GM21786 (cell line): ENCODE measurements around the gene PCNT.
"Not testable (repeated sequence)": the region's sequence is repeated elsewhere in the genome, so short reads cannot be mapped to it uniquely, and the experiment has no call there.

Experiments
- ATAC-seq: cut with Tn5 transposase; IDR thresholded peaks from one replicate; pipeline ENCODE4 v1.9.1; 2021; ENCODE audit not compliant: unreplicated experiment

PCNT gene

DNA sequence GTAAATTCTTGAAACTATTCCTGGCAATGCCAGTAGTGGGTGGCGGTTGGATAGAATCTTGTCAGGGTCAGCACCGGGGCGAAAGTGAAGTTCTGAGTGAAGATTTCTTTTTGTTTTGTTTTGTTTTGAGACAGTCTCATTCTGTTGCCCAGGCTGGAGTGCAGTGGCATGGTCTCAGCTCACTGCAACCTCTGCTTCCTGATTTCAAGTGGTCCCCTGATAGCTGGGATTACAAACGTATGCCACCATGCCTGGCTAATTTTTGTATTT is 33.3 kb downstream of the PCNT start:
- peak; percentile 33 for ATAC-seq

DNA sequence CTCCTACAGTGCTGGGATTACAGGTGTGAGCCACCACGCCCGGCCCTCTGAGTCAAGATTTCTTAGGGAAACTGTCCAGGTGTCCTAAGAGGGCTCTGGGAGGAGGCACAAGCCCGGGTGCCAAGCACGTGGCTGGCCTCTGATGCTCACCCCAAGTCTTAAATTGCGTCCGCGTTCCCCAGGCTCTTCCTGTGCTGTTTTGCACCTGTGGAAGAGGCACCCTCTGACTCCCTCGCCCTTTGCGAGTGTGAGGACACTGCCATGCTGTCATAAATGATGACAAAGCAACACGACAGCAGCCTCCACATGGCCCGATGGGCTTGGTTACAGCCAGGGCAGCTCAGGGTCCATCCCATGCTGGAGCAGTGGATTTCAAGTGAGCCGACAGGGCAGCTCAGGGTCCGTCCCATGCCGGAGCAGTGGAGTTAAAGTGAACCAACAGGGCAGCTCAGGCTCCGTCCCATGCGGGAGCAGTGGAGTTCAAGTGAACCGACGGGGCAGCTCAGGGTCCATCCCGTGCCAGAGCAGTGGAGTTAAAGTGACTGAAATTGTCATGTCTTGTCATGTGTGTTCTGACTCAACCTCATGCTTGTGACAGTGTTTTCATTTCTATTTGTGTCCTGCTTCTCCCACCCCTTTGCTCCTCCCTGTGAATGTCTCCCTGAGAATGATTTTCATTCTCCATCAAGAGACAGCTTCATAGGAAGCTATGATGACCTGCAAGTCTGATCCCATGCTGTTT is 33.9 kb downstream of the PCNT start:
- no peak for ATAC-seq

DNA sequence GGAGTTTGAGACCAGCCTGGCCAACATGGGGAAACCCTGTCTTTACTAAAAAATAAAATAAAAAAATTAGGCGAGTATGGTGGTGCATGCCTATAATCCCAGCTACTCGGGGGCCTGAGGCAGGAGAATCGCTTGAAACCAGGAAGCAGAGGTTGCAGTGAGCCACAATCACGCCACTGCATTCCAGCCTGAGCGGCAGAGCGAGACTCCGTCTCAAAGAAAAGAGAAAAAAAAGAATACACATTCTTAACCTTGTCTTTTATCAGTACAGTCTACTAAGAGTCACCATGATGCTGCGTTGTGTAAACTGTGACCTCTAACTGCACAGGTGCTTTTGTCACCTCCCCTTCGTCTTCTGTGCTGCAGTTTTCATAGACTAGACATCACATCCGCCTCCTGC is 37.2 kb downstream of the PCNT start:
- ATAC-seq: no peak

DNA sequence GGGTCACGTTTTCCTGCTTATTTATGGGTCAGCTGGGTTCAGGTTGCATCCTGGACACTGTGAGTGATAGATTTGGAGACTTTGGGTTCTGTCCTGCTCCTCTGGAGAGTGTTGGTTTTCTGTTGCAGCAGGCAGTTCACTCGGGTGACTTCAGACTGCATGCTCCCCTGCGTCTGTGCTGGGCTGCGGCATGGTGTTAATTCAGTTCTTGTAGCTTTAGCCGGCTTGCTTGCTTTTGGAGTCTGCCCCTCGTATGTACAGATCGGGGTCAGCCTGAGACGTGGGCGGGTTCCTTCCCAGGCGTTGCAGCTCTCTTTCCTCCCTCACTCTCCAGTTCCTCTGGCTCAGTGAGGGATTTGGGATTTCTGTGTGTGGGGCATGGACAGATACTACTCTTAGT is 38.0 kb downstream of the PCNT start:
- no peak for ATAC-seq

DNA sequence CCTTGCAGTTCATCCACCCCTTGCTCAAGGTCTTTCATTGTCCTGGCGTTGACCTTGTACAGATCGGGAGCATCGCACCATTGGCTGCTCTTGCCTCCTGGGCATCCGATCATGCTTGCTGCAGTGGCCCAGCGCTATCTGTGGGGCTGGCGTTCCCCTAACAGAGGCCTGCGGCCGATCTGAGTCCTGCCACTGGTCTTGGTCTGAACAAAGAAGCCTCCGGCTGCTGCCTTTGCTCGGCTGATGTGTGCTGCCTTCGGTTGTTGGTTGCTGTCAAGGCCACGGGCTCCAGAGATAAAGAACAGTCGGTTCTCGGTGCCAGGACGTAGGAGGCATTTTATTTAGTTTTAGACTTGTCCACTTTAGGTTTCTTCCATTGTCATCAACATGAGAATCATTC is 39.0 kb downstream of the PCNT start:
- ATAC-seq: no peak

DNA sequence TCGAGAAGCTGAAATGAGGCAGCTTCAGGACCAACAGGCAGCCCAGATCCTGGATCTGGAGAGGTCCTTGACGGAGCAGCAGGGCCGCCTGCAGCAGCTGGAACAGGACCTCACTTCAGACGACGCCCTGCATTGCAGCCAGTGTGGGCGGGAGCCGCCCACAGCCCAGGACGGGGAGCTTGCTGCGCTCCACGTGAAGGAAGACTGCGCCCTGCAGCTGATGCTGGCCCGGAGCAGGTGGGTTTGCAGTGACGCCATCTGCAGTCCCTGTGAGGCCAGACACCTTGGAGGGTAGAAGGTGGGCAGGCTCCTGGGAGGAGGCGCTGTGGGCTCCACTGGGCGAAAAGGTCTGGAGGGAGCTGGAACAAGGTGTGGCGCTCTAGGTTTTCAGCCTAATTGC is 39.7 kb downstream of the PCNT start:
- no peak for ATAC-seq

DNA sequence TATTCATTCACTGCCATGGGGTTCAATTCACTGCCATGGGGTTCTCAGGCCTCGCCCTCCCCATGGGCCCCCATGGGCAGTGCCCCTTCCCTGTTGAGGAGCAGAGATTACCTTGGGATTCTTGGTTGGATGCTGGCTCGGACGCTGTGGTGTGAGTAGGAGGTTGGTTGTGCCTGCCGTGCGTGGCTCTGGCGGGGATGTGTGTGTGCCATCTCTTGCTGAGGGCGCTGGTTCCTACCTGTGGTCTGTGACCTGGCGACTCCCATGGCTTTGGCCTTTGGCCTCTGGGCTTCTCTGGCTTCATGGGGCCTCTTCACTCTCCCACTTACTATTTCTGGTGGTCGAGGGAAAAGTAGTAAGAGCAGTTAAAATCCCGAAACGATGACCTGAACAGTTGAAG is 42.1 kb downstream of the PCNT start:
- no peak for ATAC-seq

DNA sequence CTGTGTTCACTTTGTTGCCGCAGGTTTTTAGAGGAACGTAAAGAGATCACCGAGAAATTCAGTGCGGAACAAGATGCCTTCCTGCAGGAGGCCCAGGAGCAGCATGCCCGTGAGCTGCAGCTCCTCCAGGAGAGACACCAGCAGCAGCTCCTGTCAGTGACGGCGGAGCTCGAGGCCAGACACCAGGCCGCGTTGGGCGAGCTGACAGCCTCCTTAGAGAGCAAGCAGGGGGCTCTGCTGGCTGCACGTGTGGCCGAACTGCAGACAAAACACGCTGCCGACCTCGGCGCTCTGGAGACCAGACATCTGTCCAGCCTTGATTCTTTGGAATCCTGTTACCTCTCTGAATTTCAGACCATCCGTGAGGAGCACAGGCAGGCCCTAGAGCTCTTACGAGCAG is 42.6 kb downstream of the PCNT start:
- ATAC-seq: no peak

DNA sequence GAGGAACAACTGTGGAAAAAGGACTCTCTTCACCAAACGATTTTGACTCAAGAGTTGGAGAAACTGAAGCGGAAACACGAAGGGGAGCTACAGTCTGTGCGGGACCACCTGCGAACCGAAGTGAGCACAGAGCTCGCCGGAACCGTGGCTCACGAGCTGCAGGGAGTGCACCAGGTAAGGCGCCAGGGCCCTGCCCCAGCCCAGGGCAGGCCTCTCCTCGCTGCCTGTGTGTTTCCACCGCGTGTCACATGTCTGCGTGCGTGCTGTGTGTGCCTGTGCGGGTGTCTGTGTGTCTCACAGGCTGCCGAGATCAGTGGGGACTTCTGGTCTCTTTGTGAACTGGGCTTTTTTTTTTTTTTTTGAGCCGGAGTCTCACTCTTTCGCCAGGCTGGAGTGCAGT is 43.0 kb downstream of the PCNT start:
- no peak for ATAC-seq

DNA sequence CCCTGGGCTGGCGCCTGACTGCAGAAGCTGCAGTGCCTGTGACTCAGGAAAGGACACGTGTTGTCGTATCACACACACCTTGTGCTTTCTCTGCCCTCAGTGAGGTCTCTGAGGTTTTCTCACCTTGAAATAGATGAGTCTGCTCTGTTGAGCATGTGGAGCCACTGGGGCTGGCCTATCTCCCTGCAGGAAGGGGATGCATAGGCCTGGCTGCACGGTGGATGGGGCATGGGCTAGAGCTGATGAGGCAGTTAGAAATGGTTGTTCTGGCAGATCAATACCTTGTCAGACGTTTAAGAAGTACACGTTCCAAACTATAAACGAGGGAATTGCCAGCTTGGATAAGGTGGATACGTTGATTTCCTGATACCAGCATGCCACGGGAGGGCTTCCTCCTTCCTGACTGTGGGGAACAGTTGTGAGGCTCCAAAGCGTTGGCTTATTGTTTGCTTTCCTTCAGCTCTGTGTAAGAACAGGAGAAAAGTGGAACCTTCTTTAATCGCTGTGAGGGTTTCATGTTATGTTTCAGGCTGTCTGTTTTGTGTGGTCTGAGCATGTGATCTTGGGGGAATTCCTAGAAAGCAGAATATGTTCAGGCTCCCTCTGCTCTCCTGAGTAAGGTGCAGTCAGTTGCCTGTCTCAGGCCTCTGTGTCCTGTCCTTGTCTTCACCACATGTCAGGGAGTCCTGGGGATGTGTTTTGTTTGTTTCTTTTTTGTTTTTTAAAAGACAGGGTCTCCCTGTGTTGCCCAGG is 44.8 kb downstream of the PCNT start:
- peak; percentile 63 for ATAC-seq

DNA sequence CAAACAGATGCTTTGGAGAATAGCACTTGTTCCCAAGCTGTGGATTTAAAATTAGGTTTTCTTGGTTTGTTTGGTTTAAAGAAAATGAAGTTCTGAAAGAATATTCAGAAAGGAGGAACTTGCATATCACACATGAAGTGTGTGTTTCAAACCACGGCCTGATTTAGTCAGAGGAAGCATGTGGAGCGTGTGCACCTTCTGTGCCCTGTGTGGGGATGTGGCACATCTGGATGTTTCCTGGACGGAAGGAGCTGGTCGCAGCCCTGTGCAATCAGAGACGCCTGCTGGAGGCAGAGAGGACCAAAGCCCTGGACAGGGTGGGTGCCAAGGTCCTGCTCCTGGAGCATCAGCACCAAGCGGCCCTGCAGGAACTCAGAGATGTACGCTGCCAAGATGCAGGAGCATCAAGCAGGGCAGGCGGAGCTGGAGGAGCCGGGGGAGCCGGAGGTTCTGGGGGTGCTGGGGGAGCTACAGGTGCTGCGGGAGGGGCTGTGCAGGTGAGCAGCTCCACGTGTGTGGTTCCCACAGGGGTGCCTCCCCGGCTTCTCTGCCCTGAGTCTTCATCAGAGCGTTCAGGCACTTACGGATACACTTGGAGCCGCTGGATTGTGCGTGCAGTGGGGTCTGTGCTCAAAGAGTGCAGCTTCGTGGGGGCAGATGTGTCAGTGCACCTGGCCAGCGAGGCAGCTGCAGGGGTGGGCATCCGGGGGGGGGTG is 45.7 kb downstream of the PCNT start:
- no peak for ATAC-seq

DNA sequence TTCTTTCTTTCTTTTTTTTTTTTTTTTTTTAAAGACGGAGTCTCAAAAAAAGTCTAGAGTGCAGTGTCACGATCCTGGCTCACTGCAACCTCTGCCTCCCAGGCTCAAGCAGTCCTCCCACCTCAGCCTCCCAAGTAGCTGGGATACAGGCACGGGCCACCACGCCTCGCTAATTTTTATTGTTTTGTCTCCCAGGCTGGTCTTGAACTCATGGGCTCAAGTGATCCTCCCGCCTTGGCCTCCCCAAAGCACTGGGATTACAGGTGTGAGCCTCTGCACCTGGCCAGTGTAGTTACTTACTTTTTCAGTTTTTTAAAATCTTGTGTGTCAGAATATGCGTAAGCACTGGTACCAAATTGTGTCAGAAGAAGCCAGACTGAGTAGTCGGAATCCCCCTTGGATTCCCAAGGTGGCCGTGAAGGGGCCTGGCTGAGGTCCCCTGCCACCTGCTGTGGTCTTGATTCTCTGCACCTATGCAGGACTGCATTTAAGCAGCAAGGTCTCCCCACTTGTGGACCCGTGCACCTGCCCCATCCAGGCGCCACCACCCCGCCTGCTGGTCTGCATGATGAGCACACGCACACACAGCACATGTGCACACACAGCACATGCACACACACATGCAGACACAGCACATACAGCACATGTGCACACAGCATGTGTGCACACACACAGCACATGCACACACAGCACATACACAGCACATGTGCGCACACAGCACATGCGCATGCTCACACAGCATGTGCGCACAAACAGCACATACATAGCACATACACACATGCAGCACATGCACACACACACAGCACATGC is 47.5 kb downstream of the PCNT start:
- ATAC-seq: no peak

DNA sequence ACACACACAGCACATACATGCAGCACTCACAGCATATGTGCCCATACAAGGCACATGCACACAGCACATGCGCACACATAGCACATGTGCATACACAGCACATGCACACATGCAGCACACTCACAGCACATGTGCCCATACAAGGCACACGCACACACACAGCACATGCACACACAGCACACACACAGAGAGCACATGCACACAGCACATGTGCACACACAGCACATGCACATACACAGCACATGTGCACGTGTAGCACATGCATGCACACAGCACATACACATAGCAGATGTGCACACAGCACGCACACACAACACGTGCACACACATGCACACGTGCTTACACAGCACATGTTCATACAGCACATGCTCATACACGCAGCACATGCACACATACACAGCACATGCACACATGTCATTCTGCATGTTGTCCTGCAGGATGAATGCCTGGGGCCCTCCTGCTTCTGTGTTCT is 48.1 kb downstream of the PCNT start:
- ATAC-seq: no peak

DNA sequence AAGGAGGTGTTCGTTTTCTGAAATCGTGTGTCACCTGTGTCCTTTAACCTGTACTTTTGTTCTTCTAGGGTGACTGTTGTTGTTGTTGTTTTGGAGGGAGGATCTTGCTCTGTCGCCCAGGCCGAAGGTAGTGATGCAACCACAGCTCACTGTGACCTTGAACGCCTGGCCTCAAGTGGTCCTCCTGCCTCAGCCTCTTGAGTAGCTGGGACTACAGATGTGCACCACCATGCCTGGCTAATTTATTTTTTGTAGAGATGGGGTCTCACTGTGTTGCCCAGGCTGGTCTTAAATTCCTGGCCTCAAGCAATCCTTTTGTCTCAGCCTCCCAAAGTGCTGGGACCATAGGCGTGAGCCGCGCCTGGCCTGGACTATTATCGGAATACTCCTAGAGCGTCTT is 49.0 kb downstream of the PCNT start:
- not testable (repeated sequence) for ATAC-seq

DNA sequence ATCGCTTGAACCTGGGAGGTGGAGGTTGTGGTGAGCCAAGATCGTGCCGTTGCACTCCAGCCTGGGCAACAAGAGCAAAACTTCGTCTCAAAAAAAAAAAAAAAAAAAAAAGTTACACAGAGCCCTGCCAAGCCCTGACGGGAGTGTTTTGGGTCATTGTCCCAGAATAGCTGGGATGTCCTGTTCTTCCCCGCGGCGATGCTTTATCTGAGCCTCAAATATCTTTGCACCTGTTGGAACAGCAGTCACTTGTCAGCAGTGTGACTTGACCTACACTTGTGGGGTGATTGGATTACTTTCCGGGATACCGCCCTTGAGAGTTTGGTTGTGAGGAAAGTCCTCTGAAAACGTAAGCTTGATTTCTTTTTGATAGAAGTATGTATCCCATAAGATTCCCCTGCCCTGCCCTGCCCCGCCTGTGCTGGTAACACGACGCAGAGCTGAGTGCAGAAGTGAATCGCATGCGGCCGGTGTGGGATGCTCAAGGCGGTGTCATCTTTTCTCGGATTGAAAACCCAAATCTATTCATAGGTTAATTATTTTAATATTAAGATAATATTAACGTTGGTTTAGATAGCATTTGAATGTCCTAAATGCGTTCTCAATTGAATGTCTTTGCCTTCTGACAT is 50.9 kb downstream of the PCNT start:
- no peak for ATAC-seq

DNA sequence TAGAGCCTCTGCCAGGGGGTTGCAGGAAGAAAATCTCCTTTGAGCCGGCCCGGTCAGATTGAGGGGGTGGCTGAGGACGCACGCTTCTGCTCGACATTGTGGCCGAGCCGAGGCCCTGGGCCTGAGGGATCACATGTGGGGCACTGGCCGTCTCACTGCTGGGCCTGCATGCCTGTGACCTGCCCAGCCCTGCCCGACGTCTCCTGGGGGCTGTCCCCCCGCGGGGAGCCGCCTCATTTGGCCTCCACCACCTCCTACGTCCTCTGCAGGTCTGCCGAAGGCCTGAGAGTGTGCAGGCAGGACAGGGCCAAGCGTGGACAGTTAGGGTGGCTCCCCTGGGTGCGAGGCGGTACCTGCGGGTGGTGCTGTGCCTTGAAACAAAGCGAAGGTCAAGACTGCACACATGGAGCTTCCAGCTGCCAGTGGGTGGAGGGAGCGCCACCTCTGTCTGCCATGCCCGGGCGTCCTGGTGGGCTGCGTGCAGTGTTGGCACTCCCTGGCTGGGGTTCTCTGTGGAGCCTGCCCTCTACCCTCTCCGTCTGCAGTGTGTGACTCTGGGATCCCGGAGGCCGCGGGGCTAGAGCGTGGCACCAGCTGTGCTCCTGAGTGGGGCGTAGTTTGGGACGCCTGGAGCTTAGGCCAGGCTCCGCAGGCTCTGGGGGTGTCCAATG is 51.7 kb downstream of the PCNT start:
- ATAC-seq: no peak

DNA sequence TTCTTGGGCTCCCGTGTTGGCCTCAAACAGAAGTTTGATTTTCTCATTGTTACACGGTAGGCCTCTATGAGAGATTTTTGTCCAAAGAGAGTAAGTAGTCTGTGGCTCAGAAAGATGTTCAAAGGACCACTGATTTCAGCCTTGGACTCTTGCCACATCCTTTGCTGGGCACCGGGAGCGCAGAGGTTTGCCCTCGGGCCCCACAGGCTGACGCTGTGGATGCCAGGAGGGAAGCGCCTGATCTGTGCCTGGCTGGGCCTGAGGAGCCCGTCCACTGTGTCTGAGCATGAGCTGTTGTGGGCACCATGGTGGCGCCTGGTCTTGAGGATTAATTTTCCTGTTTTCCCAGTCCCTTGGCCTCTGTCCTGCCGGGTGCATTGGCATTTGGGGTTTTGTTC is 52.3 kb downstream of the PCNT start:
- ATAC-seq: no peak

DNA sequence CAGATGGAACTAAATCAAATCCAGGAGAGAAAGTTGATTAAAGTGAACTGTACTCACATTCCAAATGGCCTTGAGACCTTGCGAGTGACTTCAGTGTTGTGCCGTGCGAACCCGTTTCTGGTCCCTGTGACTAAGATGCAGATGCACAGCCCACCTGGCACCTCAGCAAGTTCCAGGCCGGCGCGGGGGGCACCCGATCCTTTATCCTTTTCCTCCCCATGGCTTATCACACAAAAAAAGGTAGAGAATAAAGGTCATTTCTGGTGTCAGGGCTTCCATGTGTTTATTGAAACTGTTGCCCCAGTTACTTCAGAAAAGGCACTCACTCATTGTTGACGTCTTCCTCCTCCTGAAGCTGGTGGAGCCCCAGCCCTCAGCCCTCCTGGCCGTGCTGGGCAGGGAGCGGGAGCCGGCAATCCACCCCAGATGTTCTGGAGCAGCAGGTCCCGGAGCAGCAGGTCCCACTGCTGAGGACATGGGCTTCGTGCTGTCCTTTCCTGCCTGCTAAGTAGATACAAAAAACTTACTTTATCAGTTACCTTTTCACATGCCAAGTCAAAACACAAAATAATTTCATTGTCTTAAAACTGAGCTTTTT is 53.0 kb downstream of the PCNT start:
- ATAC-seq: no peak

DNA sequence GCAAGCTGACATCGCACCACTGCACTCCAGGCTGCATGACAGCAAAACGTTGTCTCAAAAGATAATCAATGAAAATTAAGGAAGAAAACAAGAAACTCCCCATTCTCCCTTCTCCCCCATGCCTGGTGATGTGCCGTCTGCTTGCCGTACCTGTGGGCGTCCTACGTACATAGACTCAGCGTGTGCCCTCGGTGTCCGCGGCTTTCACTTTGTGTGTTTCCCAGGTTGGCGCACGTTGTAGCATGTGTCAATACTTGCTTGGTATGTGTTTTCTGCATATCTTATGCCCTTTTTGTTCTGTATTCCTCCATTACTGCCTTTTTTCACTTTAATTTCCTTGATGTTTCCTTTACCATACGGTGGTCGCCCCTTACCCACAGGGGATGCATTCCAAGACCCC is 53.8 kb downstream of the PCNT start:
- ATAC-seq: no peak

DNA sequence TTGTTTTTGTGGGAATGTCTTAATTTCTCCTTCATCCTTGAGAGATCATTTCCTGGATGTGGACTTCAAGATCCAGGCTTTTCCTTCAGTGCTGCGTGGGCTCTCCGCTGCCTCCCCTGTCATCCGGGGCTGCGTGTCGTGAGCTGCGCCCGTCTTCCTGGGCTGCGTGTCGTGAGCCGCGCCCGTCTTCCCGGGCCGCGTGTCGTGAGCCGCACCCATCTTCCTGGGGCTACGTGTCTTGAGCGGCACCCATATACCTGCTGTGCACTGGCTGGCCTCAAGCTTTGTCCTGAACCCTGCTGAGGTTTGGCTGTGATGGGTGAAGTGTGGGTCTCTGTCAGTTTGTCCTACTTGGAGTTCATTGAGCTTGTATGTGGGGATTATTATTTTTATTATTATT is 55.1 kb downstream of the PCNT start:
- no peak for ATAC-seq
